HFF-Myc (cell line): ENCODE results near the gene CCDC83.

ENCODE experiments used
- DNase-seq: peaks from one replicate; pipeline ENCODE4 v3.0.0-alpha.2; 2011; ENCODE audit warnings: low read depth; ENCODE audit errors: extremely low read depth
- H3K4me3 ChIP-seq: replicated peaks from 2 replicates; pipeline ENCODE4 v1.5.1; 2011; ENCODE audit warnings: low read depth, mild to moderate bottlenecking, control low read depth, low read length
- TF ChIP-seq, protein P1 (sequence below): IDR thresholded peaks from 2 replicates; pipeline ENCODE4 v1.5.1; 2012; ENCODE audit warnings: mild to moderate bottlenecking, low read depth, low read length, control low read depth; ENCODE audit errors: missing control alignments

Gene CCDC83

DNA sequence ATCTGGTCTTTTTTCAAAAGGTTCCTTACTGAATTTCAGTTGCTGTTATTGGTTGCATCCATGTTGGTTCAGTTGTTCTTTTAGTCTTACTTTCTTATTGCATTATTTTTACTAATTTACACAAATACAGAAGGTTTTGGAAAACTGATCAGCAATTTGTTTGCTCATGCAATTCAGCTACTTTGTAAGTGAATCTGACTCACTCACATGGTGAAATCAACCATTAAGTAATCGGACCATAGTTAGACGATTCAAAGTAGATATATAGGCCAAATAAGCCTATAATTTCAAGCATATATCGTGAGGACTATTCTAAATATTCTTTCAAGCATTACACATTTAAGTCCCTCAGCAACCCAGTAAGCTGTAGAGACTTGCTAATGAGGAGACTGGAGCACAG lies 41.7 kb downstream of the CCDC83 start:
- TF ChIP-seq, protein P1, sequence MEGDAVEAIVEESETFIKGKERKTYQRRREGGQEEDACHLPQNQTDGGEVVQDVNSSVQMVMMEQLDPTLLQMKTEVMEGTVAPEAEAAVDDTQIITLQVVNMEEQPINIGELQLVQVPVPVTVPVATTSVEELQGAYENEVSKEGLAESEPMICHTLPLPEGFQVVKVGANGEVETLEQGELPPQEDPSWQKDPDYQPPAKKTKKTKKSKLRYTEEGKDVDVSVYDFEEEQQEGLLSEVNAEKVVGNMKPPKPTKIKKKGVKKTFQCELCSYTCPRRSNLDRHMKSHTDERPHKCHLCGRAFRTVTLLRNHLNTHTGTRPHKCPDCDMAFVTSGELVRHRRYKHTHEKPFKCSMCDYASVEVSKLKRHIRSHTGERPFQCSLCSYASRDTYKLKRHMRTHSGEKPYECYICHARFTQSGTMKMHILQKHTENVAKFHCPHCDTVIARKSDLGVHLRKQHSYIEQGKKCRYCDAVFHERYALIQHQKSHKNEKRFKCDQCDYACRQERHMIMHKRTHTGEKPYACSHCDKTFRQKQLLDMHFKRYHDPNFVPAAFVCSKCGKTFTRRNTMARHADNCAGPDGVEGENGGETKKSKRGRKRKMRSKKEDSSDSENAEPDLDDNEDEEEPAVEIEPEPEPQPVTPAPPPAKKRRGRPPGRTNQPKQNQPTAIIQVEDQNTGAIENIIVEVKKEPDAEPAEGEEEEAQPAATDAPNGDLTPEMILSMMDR, result no peak
- no peak overlapping the region for H3K4me3 ChIP-seq
- no peak for DNase-seq

DNA sequence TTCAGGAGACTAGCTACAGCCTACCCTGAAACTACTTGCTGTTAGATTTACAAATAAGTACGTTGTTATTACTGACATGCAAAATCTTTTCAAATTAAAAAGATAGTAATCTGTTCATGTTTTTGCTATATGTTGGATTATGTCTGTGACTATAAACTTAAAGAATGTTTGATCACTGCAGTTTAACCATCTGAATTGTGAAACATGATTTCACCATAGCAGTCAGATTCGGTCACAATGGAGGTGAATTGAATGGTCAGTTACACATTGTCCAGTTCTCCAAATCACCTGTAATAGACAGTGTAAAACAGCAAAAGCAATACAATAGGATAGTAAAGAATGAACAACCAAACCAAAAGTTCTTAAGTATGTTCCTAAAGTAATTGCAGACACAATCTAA lies 43.3 kb downstream of the CCDC83 start:
- H3K4me3 ChIP-seq, result no peak overlapping the region
- TF ChIP-seq, protein P1, result no peak
- DNase-seq, result no peak

DNA sequence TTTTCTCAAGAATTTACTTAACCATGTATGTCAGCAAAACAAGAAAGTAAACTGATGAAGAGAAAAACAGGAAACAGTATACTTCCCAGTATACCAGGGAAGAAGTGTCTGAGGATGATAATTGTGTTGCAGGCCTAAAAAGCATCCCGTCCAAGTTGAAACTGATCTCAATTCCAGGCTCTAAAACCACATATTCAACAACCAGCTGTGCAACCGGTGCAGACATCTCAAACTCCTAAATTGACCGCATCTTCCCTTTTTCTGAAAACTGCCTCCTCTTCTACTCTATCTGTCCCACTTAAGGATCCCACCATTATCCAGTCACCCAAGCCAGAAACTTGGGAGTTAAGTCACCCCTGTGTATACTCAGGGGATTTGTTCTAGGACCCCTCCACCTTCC lies 47.2 kb downstream of the CCDC83 start:
- TF ChIP-seq, protein P1, result no peak
- no peak for DNase-seq
- H3K4me3 ChIP-seq, result no peak overlapping the region

DNA sequence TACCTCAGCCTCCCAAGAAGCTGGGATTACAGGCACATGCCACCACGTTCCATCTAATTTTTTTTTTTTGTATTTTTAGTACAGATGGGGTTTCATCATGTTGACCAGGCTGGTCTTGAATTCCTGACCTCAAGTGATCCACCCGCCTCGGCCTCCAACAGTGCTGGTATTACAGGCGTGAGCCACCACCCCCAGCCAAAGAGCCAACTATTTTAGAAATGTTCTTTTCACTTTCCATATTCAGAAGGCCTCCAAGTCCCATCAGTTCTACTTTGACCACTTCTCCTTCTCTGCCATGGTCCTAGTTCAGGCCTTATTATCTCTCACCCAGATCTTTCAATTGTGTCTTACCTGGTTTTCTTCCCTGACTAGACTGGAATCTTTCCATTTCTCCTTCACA lies 48.2 kb downstream of the CCDC83 start:
- H3K4me3 ChIP-seq, result no peak overlapping the region
- TF ChIP-seq, protein P1, result no peak
- DNase-seq, result no peak

DNA sequence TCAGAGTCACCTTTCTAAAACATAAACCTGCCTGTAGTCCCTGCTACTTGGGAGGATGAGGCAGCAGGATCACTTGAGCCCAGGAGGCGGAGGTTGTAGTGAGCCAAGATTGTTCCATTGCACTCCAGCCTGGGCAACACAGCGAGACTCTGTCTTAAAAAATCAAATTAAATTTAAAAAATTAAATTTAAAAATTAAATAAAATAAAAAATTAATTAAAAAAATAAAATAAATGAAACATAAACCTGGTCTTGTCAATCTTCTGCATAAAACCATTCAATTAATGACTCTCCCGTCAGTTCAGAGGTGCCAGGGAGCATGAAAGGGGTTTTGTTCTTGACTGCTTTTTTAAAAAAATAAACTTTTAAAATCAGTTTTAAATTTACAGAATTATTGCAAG lies 48.6 kb downstream of the CCDC83 start:
- no peak overlapping the region for H3K4me3 ChIP-seq
- TF ChIP-seq, protein P1, result no peak
- no peak for DNase-seq

DNA sequence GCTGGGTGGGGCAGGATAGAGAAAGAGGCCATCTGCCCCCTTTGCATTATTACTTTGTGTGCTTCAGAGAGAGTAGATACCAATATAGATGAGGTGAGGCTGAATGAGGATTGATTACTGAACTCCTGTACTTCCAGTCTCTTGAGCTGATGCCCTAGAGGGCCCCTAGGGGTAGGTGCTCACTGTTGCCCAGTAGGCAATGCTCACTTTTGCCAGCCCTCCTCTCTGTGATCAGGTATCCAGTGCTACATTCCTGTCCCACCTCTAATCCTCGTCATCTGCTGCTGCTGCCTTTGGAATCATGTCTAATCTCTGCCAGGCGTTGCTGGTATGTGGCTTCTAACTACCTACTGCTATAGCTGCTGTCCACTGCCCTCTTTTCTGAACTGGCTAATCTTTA lies 57.2 kb downstream of the CCDC83 start:
- H3K4me3 ChIP-seq, result no peak overlapping the region
- no peak for DNase-seq
- TF ChIP-seq, protein P1, result no peak

DNA sequence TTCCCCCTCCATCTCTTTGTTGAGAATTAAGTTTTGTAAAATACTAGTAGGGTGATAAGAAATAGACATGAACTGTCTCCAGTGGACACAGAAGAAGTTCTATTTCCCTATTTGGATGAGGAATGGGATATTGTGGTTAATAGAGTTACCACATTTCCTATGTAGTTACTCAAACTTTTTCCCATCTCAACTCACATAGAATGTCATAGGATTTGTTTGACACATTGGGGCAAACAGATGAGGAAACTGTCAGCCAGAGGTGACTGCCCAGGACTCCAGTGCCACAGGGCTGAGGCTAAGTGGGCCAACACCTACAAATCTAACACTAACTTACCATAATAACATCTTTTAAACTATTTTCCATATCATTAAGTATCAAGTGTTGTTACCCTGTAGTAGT lies 58.3 kb downstream of the CCDC83 start:
- no peak overlapping the region for H3K4me3 ChIP-seq
- DNase-seq, result no peak
- TF ChIP-seq, protein P1, result no peak
